ENCODE measurements around the gene SCYGR4.
"Not testable (repeated sequence)": the region's sequence is repeated elsewhere in the genome, so short reads cannot be mapped to it uniquely, and the experiment has no call there.

Gene SCYGR4, protein sequence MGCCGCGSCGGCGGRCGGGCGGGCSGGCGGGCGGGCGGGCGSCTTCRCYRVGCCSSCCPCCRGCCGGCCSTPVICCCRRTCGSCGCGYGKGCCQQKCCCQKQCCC

DNA sequence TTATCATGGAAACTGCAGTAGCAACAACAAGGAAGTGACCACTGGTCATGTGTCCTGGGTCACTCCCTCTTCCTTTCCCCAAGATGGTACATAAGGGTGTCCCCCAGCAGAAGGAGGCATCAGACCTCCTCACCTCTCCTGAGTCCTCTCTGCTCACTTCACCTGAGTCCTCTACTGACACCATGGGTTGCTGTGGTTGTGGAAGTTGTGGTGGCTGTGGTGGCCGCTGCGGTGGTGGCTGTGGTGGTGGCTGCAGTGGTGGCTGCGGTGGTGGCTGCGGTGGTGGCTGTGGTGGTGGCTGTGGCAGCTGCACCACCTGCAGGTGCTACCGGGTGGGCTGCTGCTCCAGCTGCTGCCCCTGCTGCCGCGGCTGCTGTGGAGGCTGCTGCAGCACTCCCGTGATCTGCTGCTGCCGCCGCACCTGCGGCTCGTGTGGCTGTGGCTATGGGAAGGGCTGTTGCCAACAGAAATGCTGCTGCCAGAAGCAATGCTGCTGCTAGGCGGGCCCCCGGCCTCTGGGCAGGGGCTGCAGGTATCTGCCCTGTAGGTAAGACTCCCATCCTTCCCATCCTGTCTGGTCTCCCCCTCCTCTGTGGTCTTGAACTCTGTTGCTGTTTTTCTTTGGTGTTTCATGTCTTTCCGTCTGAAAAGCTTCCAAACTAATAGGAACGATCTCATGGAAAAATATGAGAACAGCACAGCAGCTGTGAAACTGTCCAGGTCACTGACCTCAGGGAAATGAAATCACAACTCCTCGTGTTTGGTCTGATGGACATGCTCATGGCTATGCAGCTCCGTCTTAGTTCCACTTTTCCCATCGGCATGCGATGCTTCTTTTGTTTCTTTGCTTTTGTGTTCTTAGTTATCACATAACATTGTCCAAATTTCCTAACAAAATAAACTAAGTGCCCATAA lies at the start of gene SCYGR4:
Gene SCYGR4 (plus strand): TSS at position 183 of the 915 bp plus-strand sequence. CDS start 0 bp downstream, at position 183.
- in situ Hi-C loops (cut with MboI; ENCODE audit: low sequenced_read_pairs): no loop called here

DNA sequence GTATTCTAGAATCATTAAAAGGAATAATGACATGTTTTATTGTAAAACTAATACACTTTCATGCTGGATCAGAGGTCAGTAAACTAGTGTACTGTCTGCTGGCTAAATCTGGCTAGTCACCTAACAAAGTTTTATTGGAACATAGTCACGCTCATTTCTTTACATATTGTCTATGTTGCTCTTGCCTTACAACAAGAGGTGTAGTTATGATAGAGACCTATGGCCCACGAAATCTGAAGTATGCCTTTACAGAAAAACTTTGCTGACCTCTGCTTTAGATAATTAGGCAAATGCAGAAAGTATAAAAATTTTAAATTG lies 48.5 kb upstream of the SCYGR4 start:
- in situ Hi-C loops (cut with MboI; ENCODE audit: low sequenced_read_pairs): no loop called here

DNA sequence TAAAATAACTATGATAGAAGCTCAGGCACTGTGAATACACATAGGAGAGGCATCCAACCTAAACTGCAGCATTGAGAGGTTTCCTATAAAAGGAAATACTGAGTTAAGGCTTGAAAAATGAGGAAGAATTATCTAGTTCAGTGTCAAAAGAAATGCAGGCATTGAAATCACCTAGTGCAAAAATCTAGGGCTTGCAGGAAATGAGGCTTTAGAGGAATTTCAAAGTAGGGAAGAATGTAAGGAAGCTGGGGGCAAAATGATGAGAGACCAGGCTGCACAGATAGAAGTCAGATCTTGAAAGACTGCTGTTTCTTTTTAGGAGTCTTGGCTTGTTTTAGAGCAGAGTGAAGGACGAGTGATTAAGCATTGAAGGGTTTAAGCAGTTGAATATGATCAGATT lies 46.7 kb upstream of the SCYGR4 start:
- in situ Hi-C loops (cut with MboI; ENCODE audit: low sequenced_read_pairs): no loop called here

DNA sequence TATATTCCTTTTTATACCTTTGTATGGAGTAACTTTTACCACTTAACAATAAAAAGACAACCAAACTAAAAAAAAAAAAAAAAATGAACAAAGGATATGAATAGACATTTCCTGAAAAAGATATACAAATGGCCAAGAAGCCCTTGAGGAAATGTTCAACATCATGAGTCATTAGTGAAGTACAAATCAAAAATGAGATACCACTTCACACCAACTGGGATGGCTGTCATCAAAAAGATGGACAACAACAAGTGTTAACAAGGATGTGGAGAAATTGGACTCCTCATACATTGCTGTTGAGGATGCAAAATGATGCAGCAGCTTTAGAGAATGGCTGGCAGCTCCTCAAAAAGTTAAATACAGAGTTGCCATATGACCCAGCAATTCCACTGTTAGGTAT lies 41.2 kb upstream of the SCYGR4 start:
- in situ Hi-C loops (cut with MboI; ENCODE audit: low sequenced_read_pairs): no loop called here

DNA sequence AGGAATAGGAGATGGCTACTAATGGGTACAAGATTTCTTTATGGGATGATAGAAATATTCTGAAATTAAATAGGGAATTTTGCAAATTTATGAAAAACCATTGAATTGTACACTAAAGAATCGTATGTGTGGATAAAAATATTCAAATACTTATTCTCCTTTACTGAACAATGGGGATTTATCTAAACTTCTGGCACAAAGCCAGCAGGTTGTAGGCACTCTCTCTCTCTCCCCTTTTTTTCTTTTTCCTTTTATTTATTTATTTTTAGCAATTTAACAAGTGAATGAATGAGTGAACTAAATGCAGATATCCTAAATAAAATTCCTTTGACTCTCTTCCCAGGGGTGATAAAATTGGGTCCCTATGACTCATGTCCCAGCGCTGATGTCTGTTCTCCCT lies 40.5 kb upstream of the SCYGR4 start:
- in situ Hi-C loops (cut with MboI; ENCODE audit: low sequenced_read_pairs): no loop called here

DNA sequence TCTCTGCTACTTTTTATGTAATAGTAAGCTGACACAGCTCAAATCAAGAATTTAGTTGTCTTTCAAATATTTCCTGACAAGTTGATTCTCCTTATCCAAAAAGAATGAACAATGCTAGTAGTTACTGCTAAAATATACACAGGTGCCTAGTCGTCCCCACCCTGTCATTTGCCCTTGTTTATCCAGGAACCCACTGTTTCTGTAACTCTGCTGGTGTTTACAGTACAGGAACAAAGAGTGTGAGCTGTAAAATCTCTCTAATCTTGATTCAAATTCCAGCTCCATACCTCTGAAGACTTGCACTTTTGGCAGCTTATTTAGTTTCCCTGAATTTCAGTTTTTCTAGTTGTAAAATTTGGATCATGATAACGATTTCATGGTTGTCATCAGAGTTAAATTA lies 39.7 kb upstream of the SCYGR4 start:
- in situ Hi-C loops (cut with MboI; ENCODE audit: low sequenced_read_pairs): no loop called here

DNA sequence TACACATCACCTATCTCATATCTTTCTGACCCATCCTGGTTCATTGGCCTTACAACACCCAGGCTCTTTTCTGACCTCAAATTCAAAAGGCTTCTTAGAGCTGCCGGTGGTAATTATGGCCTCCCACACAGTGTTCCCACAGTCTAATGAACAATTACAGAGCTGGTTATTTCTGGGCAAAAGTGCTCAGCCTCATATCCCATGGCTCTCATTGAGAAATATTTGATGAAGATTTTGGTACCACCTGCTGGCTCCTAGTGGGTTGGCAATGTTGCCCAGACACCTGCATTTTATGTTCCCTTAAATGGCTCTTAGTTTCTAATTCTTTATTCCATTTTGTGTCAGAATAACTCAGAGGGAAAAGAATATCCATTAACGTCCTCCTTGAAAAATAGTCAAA lies 38.7 kb upstream of the SCYGR4 start:
- in situ Hi-C loops (cut with MboI; ENCODE audit: low sequenced_read_pairs): no loop called here

DNA sequence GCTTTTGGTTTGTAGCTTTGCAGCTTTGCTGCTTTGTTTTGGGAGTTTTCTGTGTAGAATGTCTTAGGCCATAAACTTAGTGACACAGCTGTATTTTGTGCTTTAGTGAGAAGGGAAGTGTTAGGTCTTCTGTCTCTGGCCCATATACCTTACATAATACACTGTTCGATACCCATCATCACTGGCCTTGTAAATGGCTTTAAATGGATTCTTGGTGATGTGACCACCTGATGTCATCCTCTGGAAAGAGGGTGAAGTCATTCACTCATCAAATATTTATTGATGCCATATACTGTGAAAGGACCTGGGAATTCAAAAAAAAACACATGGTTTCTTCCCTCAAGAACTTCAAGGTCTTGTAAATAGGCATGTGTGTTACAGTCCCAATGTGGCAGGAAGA lies 37.5 kb upstream of the SCYGR4 start:
- in situ Hi-C loops (cut with MboI; ENCODE audit: low sequenced_read_pairs): no loop called here

DNA sequence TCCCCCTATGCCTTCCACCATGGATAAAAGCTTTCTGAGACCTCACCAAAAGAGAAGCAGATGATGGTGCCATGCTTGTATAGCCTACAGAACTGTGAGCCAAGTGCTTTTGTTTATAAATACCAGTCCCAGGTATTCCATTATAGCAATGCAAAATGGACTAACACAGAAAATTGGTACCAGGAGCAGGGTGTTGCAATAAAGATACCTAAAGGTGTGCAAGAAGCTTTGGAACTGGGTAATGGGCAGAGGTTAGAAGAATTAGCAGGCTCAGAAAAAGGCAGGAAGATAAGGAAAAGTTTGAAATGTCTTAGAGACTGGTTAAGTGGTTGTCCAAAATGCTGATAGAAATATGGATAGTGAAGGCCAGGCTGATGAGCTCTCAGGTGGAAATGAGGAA lies 34.9 kb upstream of the SCYGR4 start:
- in situ Hi-C loops (cut with MboI; ENCODE audit: low sequenced_read_pairs): no loop called here

DNA sequence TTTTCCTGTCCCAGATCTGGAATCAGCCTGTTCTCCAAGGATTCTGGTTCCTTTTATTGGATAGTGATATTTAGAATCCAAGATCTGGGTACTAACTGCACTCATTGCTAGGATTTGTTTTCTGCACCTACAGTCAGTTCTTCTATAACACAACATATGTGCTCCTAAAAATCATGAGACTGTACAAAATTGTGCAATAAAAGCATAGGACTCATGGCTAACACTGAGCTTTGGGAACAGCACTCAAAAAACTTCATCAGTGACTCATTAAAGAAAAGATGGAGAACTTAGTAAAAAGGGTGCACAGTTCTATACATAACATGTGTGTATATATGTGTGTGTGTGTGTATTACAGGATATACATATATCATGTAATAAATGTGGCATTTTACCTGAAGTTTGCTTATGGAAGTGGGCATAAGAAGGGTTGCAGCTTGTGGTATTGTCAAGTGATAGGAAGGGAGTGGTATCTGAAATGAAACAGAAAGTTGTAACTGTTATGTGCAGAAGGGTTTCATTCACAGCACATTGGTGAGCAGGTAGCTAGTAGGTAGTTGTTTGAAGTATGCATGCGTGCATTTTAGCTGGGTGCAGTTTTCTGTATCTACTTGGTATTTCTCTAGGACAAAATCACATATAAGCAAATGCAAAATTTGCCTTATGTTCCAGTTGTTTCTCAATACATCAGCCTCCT lies 24.5 kb upstream of the SCYGR4 start:
- in situ Hi-C loops (cut with MboI; ENCODE audit: low sequenced_read_pairs): no loop called here

DNA sequence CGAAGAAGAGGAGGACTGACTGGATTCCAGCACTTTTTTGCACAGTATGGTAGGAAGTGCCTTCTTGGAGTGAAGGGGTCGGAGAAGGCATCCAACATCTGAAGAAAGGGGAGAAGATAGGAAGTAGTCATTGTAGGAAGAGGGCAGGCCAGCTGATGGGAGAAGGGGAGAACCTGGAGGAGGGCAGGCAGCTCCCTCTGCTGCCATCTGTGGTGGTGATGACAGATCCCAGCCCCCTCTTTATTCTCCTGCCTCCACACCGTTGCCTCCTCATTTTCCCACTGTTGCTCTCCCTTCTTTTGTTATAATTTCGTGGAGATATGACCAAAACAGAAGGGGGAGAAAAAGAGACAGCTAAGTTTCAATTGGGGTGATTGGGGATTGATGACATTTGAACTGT lies 21.5 kb upstream of the SCYGR4 start:
- in situ Hi-C loops (cut with MboI; ENCODE audit: low sequenced_read_pairs): no loop called here

DNA sequence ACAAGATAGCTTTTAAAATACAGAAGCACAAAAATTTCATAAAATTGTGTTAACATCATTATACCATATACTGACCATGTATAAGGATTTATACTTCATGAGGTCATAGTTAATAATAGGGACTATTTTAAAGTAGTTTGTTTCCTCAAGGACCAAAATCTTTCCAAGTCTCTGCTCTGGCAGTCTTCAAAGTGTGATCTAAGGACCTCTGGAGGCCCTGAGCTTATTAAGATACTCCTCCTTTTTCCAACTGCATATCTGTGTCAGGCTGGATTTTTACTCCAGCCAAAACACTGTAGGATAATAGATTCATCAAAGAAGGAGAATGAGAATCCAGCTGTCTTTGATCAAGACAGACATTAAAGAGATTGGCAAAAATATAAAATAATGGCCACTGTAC lies 20.3 kb upstream of the SCYGR4 start:
- in situ Hi-C loops (cut with MboI; ENCODE audit: low sequenced_read_pairs): no loop called here

DNA sequence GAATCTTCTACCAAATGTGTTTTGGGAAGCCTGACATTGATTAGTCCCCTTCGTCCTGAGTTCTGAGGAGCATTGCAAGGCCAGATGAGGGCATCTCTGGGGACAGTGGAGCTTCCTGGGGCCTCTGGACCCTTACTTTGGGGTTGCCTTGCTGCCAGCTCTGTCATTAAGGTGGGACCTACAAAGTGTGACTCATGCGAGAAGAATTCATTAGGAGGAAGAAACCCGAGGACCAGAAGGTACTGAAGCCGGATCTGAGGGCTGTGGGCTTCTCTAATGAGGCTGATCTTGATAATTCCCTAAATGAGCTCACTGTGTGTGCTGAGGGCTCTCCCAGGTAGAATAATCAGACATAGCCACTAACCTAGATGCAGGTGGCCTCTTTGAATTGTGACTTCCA lies 19.3 kb upstream of the SCYGR4 start:
- in situ Hi-C loops (cut with MboI; ENCODE audit: low sequenced_read_pairs): no loop called here

DNA sequence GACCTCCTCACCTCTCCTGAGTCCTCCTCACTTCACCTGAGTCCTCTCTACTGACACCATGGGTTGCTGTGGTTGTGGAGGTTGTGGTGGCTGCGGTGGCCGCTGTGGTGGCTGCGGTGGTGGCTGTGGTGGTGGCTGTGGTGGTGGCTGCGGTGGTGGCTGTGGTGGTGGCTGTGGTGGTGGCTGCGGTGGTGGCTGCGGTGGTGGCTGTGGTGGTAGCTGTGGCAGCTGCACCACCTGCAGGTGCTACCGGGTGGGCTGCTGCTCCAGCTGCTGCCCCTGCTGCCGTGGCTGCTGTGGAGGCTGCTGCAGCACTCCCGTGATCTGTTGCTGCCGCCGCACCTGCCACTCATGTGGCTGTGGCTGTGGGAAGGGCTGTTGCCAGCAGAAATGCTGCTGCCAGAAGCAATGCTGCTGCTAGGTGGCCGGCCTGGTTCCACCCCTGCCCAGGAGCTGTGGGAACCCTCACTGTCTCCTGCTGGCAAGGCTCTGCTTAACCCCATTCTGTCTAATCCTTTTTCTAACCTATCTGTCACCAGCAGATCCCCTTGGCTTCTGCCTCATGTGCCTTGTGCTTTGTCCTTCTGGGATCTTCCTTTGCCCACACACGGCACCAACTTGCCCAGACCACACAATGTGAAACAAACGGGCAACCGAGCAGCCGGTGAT lies 18.3 kb upstream of the SCYGR4 start, which contains the start of gene SCYGR2:
Gene SCYGR2 (plus strand): TSS at position 59 of the 669 bp plus-strand sequence. CDS start 0 bp downstream, at position 59.
- in situ Hi-C loops (cut with MboI; ENCODE audit: low sequenced_read_pairs): not testable (repeated sequence)

DNA sequence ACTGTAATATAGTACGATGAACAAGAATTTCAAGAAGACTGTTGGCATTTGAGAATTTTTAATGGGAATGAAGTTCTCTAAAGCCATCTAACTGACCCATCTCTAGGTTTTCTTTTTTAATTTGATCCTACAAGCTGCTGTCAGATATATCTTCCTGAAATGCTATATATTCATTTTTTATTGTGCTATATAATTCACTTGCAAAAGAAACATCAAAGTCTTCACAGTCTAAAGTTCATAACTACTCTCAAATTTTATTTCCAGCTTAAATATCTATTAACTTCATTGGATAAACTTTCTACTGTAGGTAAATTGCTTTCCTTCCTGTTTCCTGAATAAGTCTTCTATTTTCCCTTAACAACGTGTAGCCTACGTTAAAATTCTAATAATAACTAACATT lies 14.9 kb upstream of the SCYGR4 start:
- in situ Hi-C loops (cut with MboI; ENCODE audit: low sequenced_read_pairs): no loop called here

DNA sequence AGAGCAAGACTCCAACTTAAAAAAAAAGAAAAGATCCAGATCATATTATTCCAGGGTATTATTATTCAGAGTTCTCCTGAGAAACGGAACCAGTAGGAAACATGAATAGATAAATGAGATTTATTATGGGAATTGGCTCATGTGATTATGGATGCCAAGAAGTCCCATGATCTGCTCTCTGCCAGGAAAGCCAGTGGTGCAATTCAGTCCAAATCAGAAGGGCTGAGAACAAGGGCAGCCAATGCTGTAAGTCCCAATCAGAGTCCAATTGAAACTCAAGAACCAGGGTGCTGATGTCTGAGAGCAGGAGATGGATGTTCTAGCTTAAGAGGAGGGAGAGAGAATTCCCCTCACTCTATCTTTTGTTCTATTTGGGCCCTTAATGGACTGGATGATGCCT lies 10.8 kb upstream of the SCYGR4 start:
- in situ Hi-C loops (cut with MboI; ENCODE audit: low sequenced_read_pairs): no loop called here

DNA sequence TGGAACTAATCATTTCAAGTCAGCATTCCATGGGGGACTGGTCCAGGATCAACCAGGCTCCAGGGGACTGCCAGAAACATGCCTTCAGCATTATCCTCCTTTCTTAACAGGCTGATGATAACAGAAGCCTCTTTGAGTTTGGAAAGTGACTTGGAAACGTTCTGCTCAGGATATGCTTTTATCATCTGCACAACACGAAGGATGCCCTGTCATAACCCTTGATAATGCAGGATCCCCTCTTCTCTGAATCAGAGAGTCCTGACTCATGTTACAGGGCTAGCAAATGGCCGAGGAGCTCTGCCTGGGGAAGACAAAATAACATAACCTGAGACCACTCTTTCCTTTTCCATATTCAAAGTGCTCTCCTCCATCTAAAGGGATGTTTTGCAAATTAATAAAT lies 9.4 kb upstream of the SCYGR4 start:
- in situ Hi-C loops (cut with MboI; ENCODE audit: low sequenced_read_pairs): no loop called here

DNA sequence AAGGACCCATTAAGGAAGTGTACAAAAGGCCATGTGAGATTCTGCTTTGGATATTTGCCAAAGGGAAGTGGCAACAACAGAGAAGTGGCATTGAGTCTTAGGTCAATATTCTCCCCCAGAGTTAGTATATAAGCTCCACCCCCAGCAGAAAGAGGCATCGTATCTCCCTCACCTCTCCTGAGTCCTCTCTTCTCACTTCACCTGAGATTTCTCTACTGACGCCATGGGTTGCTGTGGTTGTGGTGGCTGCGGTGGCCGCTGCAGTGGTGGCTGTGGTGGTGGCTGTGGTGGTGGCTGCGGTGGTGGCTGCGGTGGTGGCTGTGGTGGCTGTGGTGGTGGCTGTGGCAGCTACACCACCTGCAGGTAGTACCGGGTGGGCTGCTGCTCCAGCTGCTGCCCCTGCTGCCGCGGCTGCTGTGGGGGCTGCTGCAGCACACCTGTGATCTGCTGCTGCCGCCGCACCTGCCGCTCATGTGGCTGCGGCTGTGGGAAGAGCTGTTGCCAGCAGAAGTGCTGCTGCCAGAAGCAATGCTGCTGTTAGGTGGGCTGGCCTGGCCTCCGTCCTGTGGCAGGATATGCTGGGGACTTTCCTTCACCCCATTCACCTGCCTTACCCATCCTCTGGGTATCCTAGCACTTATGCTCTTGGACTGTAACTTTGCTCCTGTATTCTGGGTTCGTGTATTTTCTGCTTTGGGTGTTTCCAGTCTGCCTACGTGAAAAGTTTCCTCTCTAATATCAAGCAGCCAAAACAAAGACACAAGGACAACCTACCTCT lies 8.5 kb upstream of the SCYGR4 start:
- in situ Hi-C loops (cut with MboI; ENCODE audit: low sequenced_read_pairs): no loop called here

DNA sequence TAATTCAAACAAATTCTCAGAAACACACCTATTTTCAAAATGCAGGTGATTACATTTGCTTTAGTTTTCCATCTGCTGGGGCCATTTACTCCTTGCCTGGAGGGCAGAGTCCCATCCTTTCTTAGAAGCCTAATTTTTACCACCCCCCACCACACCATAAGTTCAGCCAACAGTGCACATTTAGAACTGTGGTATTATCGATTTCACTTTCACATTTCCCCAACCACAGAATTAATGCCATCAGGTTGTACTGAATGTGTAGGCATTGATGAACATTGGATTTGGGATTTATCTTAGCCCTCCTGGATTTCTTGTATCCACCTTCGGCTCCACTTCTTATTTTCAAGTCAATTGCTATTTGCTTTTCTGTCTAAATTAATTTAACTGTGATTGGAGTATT lies 7.2 kb upstream of the SCYGR4 start:
- in situ Hi-C loops (cut with MboI; ENCODE audit: low sequenced_read_pairs): no loop called here

DNA sequence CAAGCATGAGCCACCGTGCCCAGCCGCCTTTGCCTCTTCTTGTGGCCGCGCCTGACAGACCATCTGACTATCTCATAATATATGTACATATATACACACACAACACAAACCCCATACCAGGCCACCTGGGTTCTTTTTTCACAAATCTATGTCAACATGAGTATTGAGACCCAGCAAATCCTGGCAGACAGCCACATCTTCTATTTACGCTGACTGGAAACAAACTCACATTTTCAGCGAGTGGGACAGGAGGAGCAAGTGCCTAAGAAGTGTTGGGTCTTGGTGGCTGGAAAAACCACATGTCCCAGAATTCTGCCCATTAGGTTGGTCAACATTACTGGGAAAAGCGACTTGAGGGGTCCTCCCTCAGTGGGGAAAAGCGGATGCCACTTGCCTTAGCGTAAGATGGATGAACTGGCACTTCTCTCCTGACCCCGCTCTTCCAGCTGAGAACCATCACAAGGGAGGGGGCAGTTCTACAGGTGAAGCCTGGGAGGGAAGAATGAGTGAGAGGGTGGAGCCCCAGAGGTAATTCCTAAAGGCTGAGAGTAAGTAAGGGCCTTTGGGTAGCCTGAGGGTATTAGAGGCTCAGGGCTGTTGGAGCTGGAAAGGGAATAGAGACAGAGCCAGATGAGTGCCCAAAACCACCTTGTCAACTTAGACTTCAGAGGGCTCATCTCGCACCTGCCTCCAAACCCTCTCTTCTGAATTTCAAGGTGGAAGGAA lies 4.6 kb upstream of the SCYGR4 start:
- in situ Hi-C loops (cut with MboI; ENCODE audit: low sequenced_read_pairs): no loop called here
